Uterus (tissue), 4 donors: ENCODE data around the gene TRIP12. TPM values are rescaled to one million over a fixed set of nuclear protein-coding genes. Genes with fewer than 3 reads are reported as not detected.

Experiments
- DNase-seq, 2 donors: peaks; one replicate each; pipeline ENCODE4 v3.0.0-alpha.2; 2019 to 2020
- H3K27ac ChIP-seq, 2 donors: fragments of 200-600 bp; sonication (generic); 1 replicate in 1 of 2; 2 replicates in 1 of 2; pipeline ENCODE4 v1.5.1; 2016 to 2018
- H3K27me3 ChIP-seq, 2 donors: fragments of 200-600 bp; sonication (generic); one replicate each; pipeline ENCODE4 v1.5.1; 2018 to 2019; ENCODE audit warnings: control low read depth in 1 of 2
- H3K36me3 ChIP-seq, 2 donors: fragments of 200-600 bp; sonication (generic); one replicate each; pipeline ENCODE4 v1.5.1; 2019; ENCODE audit warnings: control low read depth in 1 of 2
- H3K4me1 ChIP-seq, 2 donors: fragments of 200-600 bp; sonication (generic); one replicate each; pipeline ENCODE4 v1.5.1; 2018 to 2019; ENCODE audit warnings: control low read depth in 1 of 2
- H3K4me3 ChIP-seq, 2 donors: fragments of 200-600 bp; sonication (generic); 1 replicate in 1 of 2; 2 replicates in 1 of 2; pipeline ENCODE4 v1.5.1; 2018 to 2019; ENCODE audit warnings: mild to moderate bottlenecking in 1 of 2
- H3K9me3 ChIP-seq, 2 donors: fragments of 200-600 bp; sonication (generic); one replicate each; pipeline ENCODE4 v1.5.1; 2019; ENCODE audit warnings: control low read depth in 1 of 2
- POLR2A ChIP-seq, 2 donors: fragments of 450-650 bp; IDR thresholded peaks; one replicate each; pipeline ENCODE4 v1.6.1; 2016; ENCODE audit warnings: antibody characterized with exemption in 2 of 2, mild to moderate bottlenecking in 1 of 2, moderate library complexity in 1 of 2
- intact Hi-C: fragments of 100-400 bp; cut with DNase I; formaldehyde crosslinking; loops from one replicate; pipeline ENCODE4 v1.15.1; 2023; ENCODE audit warnings: low total_unique reads
- total RNA-seq, 4 donors: library from RNA; depleted of rRNA in 3 of 4; stranded (reverse); fragments of >200 nt in 3 of 4; gene quantifications; one replicate each; pipeline versions ENCODE4 v1.1.0 to v1.2.4, GENCODE V29; 2014 to 2023
- TF ChIP-seq, protein P1 (sequence below), 4 experiments: fragments of 200-600 bp in 2 of 4; fragments of 450-650 bp in 2 of 4; sonication (generic) in 2 of 4; IDR thresholded peaks; one replicate each; pipeline ENCODE4 v1.5.1; 2016 to 2019; ENCODE audit warnings: antibody characterized with exemption in 4 of 4, mild to moderate bottlenecking in 2 of 4, moderate library complexity in 1 of 4
- donor health status: DM: yes; HTN: yes; CAD: no.

The TRIP12 gene
- total RNA-seq, 4 donors from 2014 or later = 77.1 to 255 (median 197) TPM

GRCh38 chr2:229956491-229956890 is 34.7 kb upstream of the TRIP12 start:
- Histone ChIP-seq H3K4me3 (no peak overlapping the region), H3K4me1 (no peaks in the 10 kb centered on the region), H3K27ac (no peak overlapping the region), H3K36me3 (no peaks in the 10 kb centered on the region), H3K9me3 (no peaks in the 10 kb centered on the region), H3K27me3 (no peaks in the 10 kb centered on the region)
- DNase-seq = no peak
- TF ChIP-seq POLR2A (IDR thresholded peaks at IDR 0.05) = no peak
- TF ChIP-seq, protein P1, sequence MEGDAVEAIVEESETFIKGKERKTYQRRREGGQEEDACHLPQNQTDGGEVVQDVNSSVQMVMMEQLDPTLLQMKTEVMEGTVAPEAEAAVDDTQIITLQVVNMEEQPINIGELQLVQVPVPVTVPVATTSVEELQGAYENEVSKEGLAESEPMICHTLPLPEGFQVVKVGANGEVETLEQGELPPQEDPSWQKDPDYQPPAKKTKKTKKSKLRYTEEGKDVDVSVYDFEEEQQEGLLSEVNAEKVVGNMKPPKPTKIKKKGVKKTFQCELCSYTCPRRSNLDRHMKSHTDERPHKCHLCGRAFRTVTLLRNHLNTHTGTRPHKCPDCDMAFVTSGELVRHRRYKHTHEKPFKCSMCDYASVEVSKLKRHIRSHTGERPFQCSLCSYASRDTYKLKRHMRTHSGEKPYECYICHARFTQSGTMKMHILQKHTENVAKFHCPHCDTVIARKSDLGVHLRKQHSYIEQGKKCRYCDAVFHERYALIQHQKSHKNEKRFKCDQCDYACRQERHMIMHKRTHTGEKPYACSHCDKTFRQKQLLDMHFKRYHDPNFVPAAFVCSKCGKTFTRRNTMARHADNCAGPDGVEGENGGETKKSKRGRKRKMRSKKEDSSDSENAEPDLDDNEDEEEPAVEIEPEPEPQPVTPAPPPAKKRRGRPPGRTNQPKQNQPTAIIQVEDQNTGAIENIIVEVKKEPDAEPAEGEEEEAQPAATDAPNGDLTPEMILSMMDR (IDR thresholded peaks at IDR 0.05) = no peak
- intact Hi-C loops = no loop called here

DNA sequence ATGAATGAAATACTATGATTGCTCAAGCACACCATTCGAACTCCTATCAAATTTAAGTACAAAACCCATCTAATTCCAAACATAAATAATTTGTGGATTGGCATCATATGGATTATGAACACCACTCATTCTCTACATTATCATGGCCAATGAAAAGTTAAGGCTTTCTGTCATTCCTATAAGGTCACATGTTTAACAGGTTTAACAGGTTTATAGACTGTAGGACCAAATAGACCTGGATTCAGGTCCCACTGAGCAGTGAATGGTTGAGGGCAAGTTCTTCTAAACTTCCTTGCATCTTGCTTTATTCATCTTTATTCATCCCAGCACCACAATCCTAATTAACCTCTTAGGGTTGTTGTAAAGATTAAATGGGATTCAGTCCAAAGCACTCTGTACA is 33.9 kb upstream of the TRIP12 start:
- H3K27me3 ChIP-seq = no peaks in the 10 kb centered on the region
- H3K4me3 ChIP-seq = no peak overlapping the region
- intact Hi-C loops = no loop called here
- H3K36me3 ChIP-seq = no peaks in the 10 kb centered on the region
- TF ChIP-seq POLR2A (IDR thresholded peaks at IDR 0.05) = no peak
- TF ChIP-seq, protein P1 (IDR thresholded peaks at IDR 0.05) = no peak
- H3K9me3 ChIP-seq = no peaks in the 10 kb centered on the region
- no peaks in the 10 kb centered on the region for H3K4me1 ChIP-seq
- no peak overlapping the region for H3K27ac ChIP-seq
- DNase-seq = no peak

- no peaks in the 10 kb centered on the region for H3K27me3 ChIP-seq
- no peak for DNase-seq
- no peaks in the 10 kb centered on the region for H3K9me3 ChIP-seq
- no peak overlapping the region for H3K27ac ChIP-seq
- intact Hi-C loops = no loop called here
- H3K4me3 ChIP-seq = no peak overlapping the region
- no peak for TF ChIP-seq POLR2A (IDR thresholded peaks at IDR 0.05)
- TF ChIP-seq, protein P1 (IDR thresholded peaks at IDR 0.05) = no peak
- no peaks in the 10 kb centered on the region for H3K4me1 ChIP-seq
- no peaks in the 10 kb centered on the region for H3K36me3 ChIP-seq
Measured at GRCh38 chr2:229952256-229952835, 30.5 kb upstream of the TRIP12 start.

- no peaks in the 10 kb centered on the region for H3K27me3 ChIP-seq
- TF ChIP-seq, protein P1 (IDR thresholded peaks at IDR 0.05) = no peak
- TF ChIP-seq POLR2A (IDR thresholded peaks at IDR 0.05) = no peak
- H3K27ac ChIP-seq = no peak overlapping the region
- H3K36me3 ChIP-seq = no peaks in the 10 kb centered on the region
- H3K4me3 ChIP-seq = no peak overlapping the region
- no peaks in the 10 kb centered on the region for H3K9me3 ChIP-seq
- intact Hi-C loops = no loop called here
- H3K4me1 ChIP-seq = no peaks in the 10 kb centered on the region
- no peak for DNase-seq
Measured at GRCh38 chr2:229947544-229947943, 25.7 kb upstream of the TRIP12 start.

DNA sequence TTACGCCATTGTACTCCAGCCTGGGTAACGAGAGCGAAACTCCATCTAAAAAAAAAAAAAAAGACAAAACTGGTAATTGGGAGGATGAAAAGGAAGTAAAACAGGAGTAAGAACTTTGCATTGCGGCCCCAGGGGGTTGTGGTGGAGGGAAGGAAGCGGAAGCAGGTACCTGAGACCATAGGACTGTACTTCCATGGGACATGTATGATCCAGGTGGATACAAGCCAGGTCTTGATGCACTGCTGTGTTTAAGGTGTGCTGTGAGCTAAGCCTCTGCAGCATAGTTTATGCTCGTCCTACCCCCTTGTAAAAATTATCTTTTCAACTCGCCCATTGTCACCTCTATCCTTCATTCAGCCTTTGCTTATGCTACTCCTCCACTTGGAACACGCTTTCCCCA is 24.2 kb upstream of the TRIP12 start:
- no peaks in the 10 kb centered on the region for H3K4me1 ChIP-seq
- DNase-seq = no peak
- no peak overlapping the region for H3K4me3 ChIP-seq
- H3K9me3 ChIP-seq = no peaks in the 10 kb centered on the region
- H3K36me3 ChIP-seq = no peaks in the 10 kb centered on the region
- no peak overlapping the region for H3K27ac ChIP-seq
- TF ChIP-seq, protein P1 (IDR thresholded peaks at IDR 0.05) = no peak
- TF ChIP-seq POLR2A (IDR thresholded peaks at IDR 0.05) = no peak
- H3K27me3 ChIP-seq = no peaks in the 10 kb centered on the region
- intact Hi-C loops = no loop called here
